ENCODE measurements around the gene CTRL.

DNA sequence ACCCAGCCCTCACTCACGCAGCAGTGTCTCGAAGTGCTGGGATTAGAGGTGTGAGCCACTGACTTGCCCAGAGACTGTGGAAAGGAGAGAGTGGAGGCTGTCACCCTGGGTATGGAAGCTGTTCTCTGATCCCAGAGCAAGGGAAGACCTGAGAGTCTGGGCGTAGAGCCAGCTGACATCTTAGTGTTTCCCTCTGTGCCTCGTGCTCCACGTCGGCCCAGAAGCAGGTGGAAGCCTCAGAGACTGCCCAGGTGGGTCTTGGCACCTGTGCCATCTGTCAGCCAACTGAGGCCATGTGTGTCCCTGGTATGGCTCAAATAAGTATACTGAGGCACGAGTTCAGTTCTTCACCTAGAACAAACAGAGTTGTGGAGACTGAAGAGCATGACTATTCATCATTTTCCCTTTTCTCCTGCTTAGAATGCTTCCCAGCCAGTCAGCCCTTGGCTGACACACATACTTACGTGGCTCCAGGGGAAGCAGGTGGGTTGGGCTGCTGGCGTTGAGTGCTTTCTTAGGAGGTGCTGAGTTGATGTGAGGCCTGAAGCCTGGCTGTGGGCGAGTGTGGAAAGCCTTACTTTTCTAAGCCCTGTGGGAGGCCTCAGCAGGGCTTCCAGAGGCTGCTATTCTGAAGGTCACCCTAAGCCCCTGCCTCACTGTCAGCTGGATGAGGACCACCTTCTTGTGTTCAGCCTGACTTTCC is 8.1 kb downstream of the CTRL start:
- no peak for TF ChIP-seq CTCF (conservative IDR thresholded peaks at IDR 0.05)
- TF ChIP-seq EZH2 (IDR thresholded peaks at IDR 0.05; ENCODE audit: low read depth) = no peak
